GM12878 (cell line): ENCODE measurements around the gene COL28A1.

Experiments
- BHLHE40 ChIP-seq, 2 experiments: fragments of 450-650 bp in 1 of 2; IDR thresholded peaks; 2 replicates each; pipeline ENCODE4 v1.6.1; 2011 to 2017; ENCODE audit warnings: low read depth in 2 of 2, borderline replicate concordance in 1 of 2, improper control_type of control experiment in 1 of 2, low read length in 1 of 2, mild to moderate bottlenecking in 1 of 2
- POLR2A ChIP-seq: IDR thresholded peaks from 2 replicates; pipeline ENCODE4 v1.6.1; 2011; ENCODE audit warnings: low read depth, mild to moderate bottlenecking, low read length
- TF ChIP-seq, protein P1 (sequence below): IDR thresholded peaks from 2 replicates; pipeline ENCODE4 v1.6.1; 2011; ENCODE audit warnings: low read depth, low read length, improper control_type of control experiment, borderline replicate concordance

DNA sequence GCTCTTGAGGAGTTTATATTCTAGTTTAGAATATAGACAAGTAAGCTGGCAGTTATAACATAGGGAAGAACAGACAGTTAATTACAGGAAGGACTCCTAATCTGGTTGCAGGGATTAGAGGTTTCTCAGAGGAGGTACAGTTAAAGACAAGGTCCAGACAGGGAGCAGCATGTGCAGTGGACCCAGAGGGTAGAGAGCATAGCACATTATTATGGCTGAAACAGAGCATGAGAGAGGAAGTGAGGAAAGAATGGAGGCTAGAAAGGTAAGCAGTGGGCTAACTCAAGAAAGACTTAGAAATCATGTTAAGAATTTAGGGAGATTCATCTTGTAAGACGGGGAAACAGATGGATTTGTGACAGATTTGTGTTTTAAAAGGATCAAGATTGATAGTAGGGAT lies 40.7 kb upstream of the COL28A1 start:
- TF ChIP-seq, protein P1, sequence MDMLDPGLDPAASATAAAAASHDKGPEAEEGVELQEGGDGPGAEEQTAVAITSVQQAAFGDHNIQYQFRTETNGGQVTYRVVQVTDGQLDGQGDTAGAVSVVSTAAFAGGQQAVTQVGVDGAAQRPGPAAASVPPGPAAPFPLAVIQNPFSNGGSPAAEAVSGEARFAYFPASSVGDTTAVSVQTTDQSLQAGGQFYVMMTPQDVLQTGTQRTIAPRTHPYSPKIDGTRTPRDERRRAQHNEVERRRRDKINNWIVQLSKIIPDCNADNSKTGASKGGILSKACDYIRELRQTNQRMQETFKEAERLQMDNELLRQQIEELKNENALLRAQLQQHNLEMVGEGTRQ = no peak
- TF ChIP-seq BHLHE40 (IDR thresholded peaks at IDR 0.05; ENCODE audit: borderline replicate concordance in 1 of 2, low read depth in 2 of 2, low read length in 1 of 2) = no peak
- no peak for TF ChIP-seq POLR2A
